Measurements from ENCODE around the gene COL1A1.

Gene COL1A1

DNA sequence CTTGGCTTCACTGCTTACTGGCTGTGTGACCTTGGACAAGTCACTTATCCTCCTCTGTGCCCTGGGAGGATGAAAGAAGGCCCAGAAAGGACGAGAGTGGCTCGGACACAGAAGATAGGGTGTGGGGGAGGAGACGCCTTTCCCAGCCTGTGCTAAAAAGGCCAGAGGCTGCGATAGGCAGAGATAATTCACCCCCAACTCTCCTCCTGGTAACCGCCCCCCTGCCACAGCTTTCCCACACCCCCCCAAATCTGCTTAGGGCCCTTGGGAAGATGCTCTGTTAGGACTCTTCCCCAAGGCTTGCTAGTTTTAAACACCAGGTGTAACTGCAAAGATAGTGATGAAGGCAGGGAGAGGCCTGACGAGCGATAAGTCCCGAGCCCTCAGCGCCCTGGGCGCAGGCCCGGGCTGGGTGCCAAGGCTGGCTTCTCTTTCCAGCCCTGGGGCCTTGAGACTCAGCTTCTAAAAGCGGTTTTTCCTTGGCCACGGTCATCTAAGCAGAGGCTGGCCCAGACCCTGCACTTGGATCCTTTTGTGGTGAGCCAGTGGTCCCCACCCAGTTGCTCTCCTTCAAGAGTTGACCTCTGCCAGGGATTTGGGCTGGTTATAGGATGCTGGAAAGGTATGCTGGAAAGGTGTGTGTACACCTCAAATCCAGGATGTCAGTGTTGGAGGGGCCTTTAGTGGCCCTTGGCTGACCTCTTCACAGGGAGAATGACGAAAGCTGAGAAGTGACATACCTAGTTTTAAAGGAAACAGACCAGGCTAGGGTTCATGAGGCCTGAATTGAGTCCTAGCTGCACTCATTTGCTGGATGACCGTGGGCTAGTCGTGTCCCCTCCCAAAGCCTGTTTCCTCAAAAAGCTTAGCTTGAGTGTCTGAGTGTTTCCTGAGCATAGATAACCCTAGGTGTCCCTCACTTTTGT, 47.5 kb downstream of the COL1A1 start:
- no peak for DNase-seq (ENCODE audit: low spot score)

DNA sequence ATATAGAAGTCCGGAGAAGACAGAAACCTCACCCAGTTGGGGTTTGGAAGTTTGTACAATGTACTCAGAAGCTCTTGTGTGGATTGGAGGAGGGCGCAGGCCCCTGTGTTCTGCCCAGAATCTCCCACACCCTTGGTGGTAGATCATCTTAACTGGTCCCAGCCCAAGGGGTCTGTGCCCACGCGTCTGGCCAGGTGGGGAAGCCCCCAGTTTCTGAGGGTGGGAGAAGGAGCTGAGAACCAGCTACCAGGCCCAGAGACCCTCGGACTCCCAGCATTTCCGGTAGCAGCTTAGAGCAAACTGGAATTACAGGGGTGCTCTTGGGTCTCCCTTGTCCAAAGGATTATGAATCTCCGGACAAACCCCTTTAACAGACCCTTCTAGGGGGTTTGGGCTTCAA, 48.7 kb downstream of the COL1A1 start:
- no peak for DNase-seq (ENCODE audit: low spot score)

DNA sequence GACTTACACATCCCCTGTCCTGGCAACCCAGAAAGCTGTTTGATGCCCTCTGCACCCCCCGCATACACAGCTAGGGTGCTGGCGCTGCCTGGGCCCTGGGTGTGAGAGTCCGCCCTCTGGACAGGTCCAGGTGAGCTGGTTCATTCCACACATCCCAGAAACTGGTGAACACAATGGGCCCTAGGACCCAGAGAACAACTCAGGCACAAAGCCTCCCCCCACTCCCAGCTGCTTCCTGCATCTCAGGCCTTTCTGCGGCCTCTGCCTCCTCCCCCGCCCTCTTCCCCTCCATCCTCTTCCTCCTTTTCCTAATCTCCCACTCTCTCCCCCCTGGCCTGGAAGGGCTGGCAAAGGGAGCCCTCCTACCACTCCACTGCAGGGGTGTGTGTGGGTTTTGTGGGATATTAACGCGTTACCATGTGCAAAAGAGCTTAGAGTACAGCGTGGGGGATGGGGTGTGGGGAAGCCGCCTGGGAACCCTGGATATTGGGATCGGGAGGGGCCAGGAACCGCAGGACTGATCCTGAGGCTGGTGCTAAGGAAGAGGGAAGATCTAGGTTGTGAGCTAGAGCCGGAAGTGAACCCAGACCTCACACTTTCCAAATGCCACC, 49.4 kb downstream of the COL1A1 start:
- DNase-seq (ENCODE audit: low spot score): peak; percentile 91

DNA sequence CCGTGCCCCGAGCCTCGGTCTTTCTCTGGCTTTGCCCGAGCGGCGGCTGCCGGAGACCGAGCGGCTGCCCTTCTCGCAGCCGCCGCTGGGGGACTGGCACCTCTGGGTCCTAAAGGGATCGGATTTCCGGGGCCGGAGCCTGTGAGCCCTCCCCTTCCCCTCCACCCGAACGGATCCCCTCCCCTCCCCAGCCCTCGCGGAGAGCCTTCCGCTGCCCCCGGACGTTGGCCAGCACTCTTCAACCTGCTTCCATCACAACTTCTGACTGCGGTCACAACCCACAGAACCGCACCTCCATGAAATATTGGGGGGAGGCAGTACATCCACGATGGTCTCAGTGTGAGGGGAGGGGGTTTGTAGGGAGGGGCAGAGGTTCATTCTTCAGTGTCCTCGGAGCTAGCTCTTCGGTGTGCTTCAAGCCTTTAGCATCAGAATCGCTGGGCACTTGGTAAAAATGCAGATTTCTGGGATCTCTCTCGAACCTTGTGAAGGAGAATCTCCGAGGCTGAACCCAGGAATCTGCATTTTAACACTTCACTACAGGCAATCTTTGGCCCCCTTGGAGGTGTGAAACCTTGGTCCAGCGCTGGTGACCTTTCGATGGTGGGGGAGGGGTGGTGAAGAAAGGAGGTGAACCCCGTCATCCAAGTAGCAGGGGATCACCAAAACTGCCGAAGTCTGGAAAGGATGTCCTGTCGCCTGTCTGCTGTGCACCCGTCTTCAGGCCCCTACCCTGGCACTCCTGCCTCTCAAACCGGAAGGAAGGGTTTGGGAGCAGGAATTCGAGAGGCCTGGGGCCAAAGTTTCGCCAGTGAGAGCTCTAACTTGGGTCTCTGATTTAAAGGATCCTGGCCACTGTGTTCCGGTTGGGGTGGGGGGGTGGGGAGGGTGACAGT, 50.1 kb downstream of the COL1A1 start:
- peak; percentile 98 for DNase-seq (ENCODE audit: low spot score)

DNA sequence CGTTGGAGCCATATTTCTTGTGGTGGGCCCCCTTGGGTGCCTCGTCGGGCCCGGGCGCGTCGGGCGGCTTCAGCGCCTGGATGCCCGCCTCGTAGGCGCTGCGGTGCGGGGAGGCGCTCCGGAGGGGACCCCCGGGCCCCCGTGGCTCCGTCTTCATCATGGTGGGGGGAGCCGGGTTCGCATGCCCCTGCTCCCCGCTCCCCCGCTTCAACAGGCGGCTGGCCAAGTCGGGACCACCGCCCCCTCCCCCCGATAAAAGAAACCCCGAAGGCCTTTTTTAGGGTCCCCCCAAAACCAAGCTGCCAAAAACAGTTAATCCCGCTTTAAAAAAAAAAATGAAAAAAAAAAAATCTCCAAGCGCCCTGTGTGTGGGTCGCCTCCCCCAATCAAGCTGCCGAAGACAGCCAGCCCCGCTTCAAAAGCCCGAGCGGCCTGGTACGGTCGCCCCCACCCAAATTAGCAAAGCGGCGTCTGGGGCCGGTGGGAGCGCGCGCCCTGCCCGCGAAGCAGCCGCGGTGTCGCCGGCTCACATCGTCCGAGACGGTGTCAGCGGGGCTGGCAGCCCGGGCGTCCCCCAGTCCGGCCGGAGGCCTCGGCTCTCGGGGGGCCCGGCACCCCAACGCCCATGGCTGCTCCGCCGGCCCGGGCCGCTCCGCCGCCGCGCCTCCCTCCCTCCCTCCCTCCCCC, 50.9 kb downstream of the COL1A1 start, which contains the start of gene PPP1R9B:
TSS of gene PPP1R9B (minus strand) at position 324 of the 687 bp plus-strand sequence. CDS start at position 160, 164 bp downstream.
- no peak for DNase-seq (ENCODE audit: low spot score)

DNA sequence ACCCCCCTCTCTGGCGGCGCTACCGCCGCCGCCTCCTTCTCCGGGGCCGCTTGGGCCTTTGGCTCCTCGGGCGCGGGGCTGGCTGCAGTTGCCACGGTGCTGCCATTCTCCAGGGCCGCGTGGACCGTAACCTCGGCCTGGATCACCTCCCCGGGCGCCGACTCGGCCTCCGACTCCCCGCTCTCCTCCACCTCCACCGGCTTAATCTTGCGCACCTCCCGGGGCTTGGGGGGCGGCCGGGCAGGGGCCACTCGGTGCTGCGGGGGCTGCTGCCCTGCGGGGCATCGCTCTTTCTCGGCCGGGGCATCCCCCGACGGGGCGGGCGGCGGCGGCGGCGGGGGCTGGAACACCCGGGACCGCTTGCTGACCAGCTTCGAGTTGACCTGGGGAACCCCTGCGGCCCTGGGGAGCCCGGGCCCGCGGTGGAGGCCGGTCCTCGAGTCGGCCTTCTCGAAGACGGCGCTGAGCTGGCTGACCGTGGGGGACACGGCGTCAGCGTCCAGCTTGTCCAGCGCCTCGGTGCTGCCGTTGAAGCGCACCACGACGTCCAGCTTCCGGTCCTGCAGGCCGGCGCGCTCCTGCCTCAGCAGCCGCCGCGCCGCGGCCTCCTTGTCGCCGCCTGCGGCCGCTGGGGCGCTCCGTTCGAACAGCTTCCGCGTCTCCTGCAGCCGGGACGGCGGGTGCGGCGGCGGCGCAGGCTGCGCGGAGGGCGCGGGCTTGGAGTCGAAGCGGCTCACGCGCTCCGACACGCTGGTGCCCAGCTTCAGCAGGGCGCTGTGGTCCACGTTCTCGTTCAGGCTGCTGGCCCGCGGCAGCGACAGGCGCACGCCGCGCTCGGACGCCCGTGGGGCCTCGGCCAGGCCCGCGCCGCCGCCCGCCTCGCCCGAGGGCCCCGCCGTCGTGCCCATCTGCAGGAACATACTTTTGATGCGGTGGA, 51.7 kb downstream of the COL1A1 start:
- DNase-seq (ENCODE audit: low spot score): peak; percentile 58

DNA sequence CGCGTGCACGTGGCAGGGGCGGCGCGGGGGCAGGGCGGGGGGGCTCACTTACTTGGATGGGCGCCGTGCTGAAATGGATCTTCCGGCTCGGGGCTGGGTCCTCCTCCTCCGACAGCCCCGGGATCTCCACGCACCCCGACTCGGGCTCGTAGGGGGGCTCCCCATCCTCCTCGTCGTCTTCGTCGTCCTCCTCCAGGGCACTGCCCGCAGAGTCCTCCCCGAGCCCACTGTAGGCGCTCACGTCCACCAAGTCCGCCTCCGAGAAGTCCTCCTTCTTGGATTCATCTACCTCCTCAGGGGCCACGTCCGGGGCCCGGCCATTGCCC, 52.4 kb downstream of the COL1A1 start:
- DNase-seq (ENCODE audit: low spot score): no peak

DNA sequence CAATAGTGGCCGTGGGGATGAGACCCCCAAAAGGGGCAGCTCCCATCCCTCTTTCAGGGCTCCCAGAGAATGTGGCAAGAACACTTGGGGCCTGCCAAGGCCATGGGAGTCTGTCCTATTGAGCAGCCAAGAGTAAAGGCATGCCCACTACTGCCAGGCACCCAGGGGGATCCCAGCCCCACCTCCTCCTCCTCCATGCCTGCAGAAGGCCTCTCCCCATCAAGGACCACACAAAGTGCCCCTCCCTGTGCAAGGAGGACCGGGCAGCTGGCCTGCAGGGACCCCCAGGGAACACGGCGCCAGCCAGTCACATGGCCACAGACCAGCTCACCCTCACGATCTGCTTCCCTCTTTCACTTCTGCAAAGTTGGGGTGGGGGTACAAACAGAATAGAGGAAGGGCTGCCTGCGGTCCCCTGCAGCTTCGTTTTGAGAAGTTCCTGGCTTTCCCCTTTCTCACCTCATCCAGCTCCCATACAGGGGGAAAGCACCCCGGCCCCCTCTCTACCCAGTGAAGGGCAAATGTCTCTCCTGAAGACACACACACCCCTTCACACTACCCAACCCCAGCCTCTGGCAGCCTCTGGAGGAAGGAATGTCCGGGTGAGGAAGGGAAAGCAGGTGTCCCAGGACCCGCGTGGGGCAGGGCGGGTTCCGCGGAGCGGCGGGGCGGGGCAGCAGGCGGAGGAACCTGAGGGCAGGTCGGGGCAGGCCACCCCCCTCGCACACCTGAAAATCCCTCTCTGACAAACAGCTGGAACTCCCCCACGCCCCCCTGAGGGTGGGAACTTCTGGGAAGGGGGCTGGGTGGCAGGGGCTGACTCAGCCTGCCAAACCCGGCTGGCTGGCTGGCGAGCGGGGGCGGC, 53.0 kb downstream of the COL1A1 start:
- DNase-seq (ENCODE audit: low spot score): peak; percentile 57

DNA sequence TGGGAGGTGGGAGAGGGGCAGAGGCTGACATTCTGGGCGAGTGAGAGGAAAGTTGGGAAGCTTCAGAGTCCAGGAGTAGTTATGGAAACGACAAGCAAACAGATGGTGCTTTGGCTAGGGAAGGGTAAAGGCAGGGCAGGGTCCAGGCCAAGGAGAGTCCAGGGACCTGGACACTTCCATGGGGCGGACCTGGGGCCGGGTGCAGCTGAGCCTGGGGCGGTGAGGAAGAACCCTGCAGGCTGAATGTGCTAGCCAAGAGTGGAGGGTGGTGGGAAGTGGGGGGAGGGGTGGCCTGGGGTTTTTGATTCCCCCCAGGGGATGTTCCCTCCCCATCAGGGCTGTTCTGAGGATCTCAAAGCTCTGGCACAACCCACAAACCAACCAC, 53.6 kb downstream of the COL1A1 start:
- peak; percentile 55 for DNase-seq (ENCODE audit: low spot score)

DNA sequence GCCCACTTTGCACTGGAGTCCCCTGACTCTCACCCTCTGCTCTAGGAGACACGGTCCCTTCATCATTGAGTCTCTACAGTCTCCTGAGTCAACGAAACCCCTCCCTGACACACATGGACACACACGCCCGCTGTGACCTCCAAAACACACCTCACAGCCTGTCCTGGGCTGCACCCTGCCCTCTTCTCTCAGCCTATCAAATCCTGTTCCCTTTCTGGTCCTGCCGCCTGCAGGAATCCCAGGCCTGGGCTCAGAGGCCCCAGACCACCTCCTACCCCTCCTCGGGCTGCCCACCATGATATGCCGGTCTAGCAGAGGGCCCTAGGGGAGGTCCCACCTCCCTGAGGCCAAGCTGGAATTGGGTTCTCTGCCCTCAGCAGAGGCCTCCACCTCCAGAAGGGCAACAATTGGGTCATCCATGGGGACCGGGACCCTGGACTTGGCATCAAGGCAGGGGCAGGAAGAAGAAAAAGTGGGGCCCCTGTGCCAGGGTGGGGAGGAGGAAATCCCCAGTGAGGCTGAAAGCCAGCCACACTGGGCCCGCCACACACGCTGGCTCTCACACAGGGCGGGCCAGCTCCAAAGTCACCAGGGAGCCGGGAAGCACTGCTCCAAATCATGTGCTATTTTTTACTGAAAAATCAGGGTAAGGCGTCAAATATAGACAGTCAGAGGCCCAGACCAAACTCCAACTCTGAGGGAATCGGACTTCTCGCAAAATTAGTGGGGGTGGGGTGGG, 54.3 kb downstream of the COL1A1 start:
- DNase-seq (ENCODE audit: low spot score): no peak

DNA sequence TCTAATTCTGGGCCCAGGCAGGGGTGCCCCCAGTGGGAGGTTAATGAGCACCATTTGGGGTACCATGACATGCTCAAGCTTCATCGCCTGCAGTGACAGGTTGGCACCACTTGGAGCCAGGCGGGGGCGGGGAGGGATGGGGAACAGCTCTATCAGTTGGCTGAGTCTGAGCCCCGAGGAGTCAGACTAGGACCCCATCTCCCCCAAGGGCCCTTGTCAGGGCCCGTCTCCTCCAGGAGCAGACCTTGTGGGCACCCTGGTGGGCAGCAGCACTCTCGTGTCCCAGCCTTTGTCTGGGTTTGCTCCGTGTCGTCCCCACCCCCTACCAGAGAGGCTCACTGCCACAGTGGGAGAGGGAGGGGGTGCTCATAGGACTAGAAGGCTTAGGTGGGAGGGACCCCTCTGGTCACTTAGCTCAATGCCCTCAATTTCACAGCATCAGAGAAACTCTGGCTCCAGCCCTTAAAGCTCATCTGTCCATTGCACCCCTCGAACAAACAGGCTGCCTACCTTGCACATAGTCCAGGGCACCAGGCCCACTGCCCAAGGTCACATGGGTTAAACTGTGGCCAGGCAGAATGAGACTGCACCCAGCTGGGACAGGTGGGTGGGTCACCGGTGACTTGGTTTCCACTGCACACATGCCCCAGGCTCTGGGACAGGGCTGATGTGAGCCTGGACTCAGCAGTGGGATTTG, 55.1 kb downstream of the COL1A1 start:
- no peak for DNase-seq (ENCODE audit: low spot score)

DNA sequence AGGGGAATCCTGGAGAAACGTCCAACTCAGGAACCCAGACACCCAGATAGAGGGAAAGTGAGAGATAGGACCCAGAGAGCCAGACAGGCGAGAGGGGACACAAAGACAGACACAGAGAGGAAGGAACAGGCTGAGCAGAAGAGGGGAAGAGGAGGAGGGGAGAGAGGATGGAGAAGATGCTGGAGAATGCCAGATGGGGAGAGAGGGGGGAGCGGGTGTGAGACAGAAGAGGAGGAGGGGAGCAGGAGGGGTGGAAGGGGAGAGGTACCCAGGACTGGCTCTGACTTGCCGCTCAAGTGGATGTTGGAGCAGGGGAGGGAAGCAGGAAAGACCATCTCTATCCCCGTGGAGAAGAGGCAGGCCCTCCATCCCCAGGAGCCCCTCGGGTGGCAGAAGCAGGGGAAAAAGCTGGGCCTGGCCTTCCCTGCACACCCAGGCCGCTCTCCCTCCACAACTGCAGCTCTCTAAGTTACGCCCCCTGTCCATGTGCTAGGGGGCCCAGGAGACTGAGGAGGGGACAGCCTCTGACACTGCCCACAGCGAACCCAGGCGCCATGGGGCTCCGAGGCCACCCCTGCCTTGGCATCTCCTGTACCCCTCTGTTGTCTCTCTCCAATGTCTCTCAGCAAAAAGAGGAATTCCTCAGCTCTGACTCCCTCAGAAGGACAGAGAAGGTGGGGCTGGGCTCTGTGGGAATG, 55.8 kb downstream of the COL1A1 start:
- no peak for DNase-seq (ENCODE audit: low spot score)

DNA sequence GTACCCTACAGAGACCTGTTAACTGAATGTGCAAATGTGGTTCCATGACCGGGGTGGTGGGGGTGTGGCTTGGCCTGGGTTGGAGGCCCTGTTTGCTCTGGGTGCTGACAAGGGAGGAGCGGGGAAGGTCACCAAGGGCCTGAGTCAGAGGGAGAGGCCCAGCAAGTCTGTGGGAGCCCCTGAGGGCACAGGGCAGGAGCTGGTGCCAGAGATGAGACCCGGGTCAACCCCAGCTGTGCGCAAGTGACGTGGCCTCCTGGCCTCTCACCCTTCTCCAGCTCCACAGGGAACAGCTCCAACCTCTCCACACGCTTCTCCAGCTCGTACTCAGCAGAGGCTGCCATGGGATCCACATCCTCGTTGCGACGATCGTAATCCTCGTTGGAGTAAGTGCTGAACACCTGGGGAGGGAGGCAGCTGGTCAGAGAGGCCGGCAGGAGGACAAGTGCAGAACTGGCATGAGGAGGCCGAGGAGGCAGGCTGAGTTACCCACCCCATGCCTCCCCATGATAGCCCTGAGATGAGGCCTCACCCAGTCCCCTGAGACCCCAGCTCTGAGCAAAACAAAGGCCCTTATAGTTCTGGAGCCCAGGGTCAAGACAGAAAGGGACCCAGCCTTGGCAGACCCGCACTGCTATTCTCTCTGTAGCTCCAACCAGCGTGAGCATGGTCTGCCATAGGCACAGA, 56.4 kb downstream of the COL1A1 start:
- DNase-seq (ENCODE audit: low spot score): no peak

DNA sequence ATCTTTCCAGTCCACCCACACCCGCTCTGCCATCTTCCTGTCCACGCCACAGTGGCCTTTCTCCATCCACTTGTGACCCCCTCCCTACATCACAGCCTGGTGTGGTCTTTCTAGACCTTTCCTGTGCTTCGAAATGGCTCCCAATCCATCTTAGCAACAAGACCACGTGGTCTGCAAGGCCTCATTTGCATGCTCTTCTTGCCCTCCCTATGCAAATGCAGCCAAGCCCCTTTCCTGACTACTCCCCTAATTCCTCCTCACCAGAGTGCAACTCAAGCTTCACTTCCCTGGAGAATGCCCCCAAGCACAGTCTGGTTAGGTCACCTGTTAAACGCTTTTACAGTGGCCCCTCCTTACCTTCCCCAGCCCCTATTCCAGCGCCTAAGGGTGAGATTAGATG, 57.1 kb downstream of the COL1A1 start:
- no peak for DNase-seq (ENCODE audit: low spot score)

DNA sequence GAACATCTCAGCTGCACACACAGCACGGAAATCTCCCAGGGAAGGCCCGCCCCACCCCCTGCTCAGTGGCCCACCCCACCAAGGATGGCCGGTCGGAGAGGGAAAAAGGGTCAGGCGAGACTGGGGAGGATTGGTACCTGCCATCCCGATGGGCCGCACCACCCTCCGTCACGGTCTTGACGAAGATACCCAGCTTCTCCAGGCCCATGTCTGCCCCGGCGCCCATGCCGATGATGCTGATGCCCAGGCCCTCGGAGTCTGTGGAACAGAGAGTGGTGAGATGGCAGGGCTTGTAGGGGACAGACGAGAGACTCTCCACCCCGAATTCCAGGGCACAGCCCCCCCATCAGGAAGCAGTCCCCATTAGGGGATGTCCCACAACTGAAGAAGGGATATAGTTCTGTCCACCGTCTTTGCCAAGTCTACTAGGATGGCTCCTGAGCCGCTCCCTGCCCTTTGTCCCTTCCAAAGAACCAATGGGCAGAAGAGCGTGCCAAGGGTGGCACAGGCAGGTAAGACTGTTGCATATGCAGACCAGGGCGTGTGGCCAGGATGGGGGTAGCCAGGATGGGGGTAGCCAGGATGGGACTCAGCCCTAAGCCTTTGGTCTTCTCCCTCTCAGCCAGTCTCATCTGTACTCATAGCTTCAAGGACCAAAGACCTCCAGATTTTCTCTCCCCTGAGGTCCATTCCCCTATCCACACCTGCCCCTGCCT, 57.8 kb downstream of the COL1A1 start:
- no peak for DNase-seq (ENCODE audit: low spot score)

DNA sequence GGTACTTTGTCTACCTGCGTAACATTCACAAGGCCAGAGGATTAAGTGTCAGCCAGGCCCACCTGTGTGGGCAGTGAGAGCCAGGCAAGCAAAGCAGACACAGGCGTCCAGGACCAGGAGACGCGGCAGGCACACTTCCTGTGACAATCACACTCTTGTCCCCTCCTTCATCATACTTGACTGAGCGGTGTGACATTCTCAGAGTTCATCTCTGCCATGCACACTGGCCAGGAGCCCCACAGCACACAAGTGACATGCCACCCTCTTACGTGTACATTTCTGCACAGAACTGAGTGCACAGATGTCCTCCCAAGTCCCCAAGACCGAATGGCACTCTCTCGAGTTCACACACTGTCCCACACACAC, 59.7 kb downstream of the COL1A1 start:
- no peak for DNase-seq (ENCODE audit: low spot score)
